CD4-positive, alpha-beta memory T cell (primary cell): ENCODE data around the gene DPH5. TPM values are rescaled to one million over a fixed set of nuclear protein-coding genes. Genes with fewer than 3 reads are reported as not detected.
"Not testable (repeated sequence)": the region's sequence is repeated elsewhere in the genome, so short reads cannot be mapped to it uniquely, and the experiment has no call there.

Experiments used
- CTCF ChIA-PET: fragments of 350-600 bp; sonication (Branson Sonifier 250); formaldehyde crosslinking; loops from one replicate; lab custom pipeline; 2021; ENCODE audit warnings: inconsistent platforms; ENCODE audit not compliant: partially characterized antibody; lab: Charles Lee
- POLR2A ChIA-PET: fragments of 350-600 bp; sonication (Branson Sonifier 250); formaldehyde crosslinking; loops from one replicate; lab custom pipeline; 2021; ENCODE audit not compliant: partially characterized antibody; lab: Charles Lee
- DNase-seq, 5 donors: peaks; one replicate each; pipeline versions ENCODE4 v3.0.0 to v3.0.0-alpha.2; 2020 to 2022; ENCODE audit warnings: mixed read lengths in 1 of 5
- H3K27ac ChIP-seq: one replicate; pipeline ENCODE4 v1.7.0; 2013; ENCODE audit warnings: low read depth, low read length
- H3K27me3 ChIP-seq: 2 replicates; pipeline ENCODE4 v1.7.0; 2013; ENCODE audit warnings: mild to moderate bottlenecking, low read length, moderate library complexity; ENCODE audit not compliant: insufficient read depth
- H3K36me3 ChIP-seq: 2 replicates; pipeline ENCODE4 v1.7.0; 2013; ENCODE audit warnings: mild to moderate bottlenecking, low read length, moderate library complexity; ENCODE audit not compliant: insufficient read depth
- H3K4me1 ChIP-seq: 2 replicates; pipeline ENCODE4 v1.7.0; 2013; ENCODE audit warnings: mild to moderate bottlenecking, low read length, moderate library complexity; ENCODE audit not compliant: insufficient read depth
- H3K4me3 ChIP-seq, 2 donors: one replicate each; pipeline ENCODE4 v1.7.0; 2013; ENCODE audit warnings: low read length in 2 of 2, mild to moderate bottlenecking in 1 of 2
- H3K9me3 ChIP-seq, 2 donors: one replicate each; pipeline ENCODE4 v1.7.0; 2013; ENCODE audit warnings: low read length in 2 of 2, control low read depth in 1 of 2; ENCODE audit not compliant: control insufficient read depth in 1 of 2
- H3K27ac Mint-ChIP-seq, 7 donors: one replicate each; pipeline ENCODE4 v1.8.0; 2020 to 2021; ENCODE audit warnings: mixed read lengths in 7 of 7, mild to moderate bottlenecking in 6 of 7, inconsistent platforms in 3 of 7, moderate library complexity in 3 of 7
- H3K27me3 Mint-ChIP-seq, 2 donors: one replicate each; pipeline ENCODE4 v1.8.0; 2020 to 2021; ENCODE audit warnings: mixed read lengths in 2 of 2
- H3K36me3 Mint-ChIP-seq, 2 donors: one replicate each; pipeline ENCODE4 v1.8.0; 2020 to 2021; ENCODE audit warnings: mixed read lengths in 2 of 2, inconsistent platforms in 1 of 2, mild to moderate bottlenecking in 1 of 2
- H3K4me1 Mint-ChIP-seq, 4 donors: one replicate each; pipeline ENCODE4 v1.8.0; 2020 to 2021; ENCODE audit warnings: mixed read lengths in 4 of 4, mild to moderate bottlenecking in 1 of 4
- H3K4me3 Mint-ChIP-seq, 8 donors: one replicate each; pipeline ENCODE4 v1.8.0; 2020 to 2021; ENCODE audit warnings: mixed read lengths in 8 of 8, mild to moderate bottlenecking in 7 of 8, moderate library complexity in 6 of 8, inconsistent platforms in 3 of 8
- H3K9me3 Mint-ChIP-seq, 8 donors: one replicate each; pipeline ENCODE4 v1.8.0; 2020 to 2021; ENCODE audit warnings: mixed read lengths in 8 of 8, mild to moderate bottlenecking in 5 of 8, inconsistent platforms in 3 of 8, moderate library complexity in 1 of 8
- intact Hi-C: fragments of 100-400 bp; cut with micrococcal nuclease; formaldehyde crosslinking; loops from one replicate; pipeline ENCODE4 v1.15.1; 2023
- polyA plus RNA-seq, 2 donors: library from polyadenylated mRNA; unstranded; fragments of 300-500 nt; fragmentation: Illumina TruSeq; gene quantifications; one replicate each; pipeline ENCODE4 v1.2.3, GENCODE V29; 2021
- total RNA-seq, 2 experiments: library from RNA; stranded (reverse); gene quantifications; one replicate each; pipeline ENCODE4 v1.2.3, GENCODE V29; 2021

Gene DPH5, protein sequence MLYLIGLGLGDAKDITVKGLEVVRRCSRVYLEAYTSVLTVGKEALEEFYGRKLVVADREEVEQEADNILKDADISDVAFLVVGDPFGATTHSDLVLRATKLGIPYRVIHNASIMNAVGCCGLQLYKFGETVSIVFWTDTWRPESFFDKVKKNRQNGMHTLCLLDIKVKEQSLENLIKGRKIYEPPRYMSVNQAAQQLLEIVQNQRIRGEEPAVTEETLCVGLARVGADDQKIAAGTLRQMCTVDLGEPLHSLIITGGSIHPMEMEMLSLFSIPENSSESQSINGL
- 10 to 100 TPM; 49.3 to 58.3 TPM for total RNA-seq
- polyA plus RNA-seq, result 10 to 100 TPM; 39.1 to 51.6 TPM

DNA sequence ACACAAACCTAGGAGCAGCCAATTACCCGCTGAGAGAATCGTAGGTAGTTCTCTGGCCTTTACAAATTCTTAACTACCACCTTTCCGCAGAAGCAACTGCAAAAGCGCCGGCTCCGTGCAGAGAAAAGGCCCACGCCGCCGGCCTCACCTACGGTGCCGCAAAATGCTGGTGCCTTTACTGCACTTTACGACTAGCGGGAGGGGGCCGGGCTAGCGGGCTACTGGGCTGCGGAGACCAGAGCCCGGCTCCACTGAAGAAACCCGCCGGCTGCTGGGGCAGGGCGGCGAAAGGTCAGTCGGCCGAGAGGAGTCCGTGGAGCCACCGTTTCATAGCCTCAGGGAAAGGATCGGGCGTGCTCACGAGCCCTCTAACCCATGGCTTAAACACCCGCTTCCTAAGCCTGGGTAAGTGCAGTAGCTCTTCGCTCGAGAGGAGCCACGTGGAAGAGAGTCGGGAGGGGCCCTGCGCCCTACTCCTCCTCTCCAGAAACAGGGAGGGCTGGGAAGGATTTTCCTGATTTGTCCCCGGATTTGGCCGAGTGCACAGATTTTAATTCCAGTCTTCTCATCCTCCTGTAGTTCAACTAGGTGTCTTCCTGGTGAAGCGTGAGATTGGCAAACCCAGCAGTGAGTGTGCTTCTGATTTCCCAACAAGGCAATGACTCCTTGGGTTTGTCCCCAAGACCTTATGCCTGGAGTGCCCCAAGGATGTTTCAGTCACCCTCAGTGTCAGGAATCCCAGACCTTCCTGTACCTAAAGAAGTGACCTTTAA lies at the start of gene DPH5:
Gene DPH5 (minus strand): TSS at position 128 of the 773 bp plus-strand sequence. CDS start 341 bp downstream, outside the sequence.
- Mint-ChIP-seq H3K27me3 (no peaks in the 10 kb centered on the region), H3K4me3 (peak within 1 kb of the TSS; percentile 85 to 99 (median 96)), H3K4me1 (peaks cover 46 to 81% (median 61%) of the 10 kb centered on the region in 4 donors), H3K9me3 (no peaks in the 10 kb centered on the region), H3K36me3 (peaks cover 24 to 34% of the 10 kb centered on the region in 2 donors), H3K27ac (peak within 1 kb of the TSS; percentile 96 to 99 (median 98))
- CTCF ChIA-PET, result interaction anchor here (0.8 to 2.5 kb wide), 7 partner anchors 10 to 332 kb away, joined by 3 to 8 read pairs (median 3); no protein-coding TSS in a partner anchor
- H3K36me3 ChIP-seq, result no peaks in the 10 kb centered on the region
- peak within 1 kb of the TSS; percentile 78 to 88 for H3K4me3 ChIP-seq
- no peaks in the 10 kb centered on the region for H3K27me3 ChIP-seq
- peaks cover 62% of the 10 kb centered on the region for H3K4me1 ChIP-seq
- POLR2A ChIA-PET, result interaction anchor here (0.6 to 6.3 kb wide), 20 partner anchors 9 to 262 kb away, joined by 3 to 77 read pairs (median 4); partner anchors contain the start of genes S1PR1 and SLC30A7
- DNase-seq, result peak; percentile 86 to 91 (median 87)
- H3K9me3 ChIP-seq, result no peaks in the 10 kb centered on the region
- H3K27ac ChIP-seq, result peak within 1 kb of the TSS; percentile 76
- intact Hi-C loops, result loop anchor here (1.0 to 5.0 kb wide), 8 partner anchors 17 to 263 kb away; no protein-coding TSS in a partner anchor

DNA sequence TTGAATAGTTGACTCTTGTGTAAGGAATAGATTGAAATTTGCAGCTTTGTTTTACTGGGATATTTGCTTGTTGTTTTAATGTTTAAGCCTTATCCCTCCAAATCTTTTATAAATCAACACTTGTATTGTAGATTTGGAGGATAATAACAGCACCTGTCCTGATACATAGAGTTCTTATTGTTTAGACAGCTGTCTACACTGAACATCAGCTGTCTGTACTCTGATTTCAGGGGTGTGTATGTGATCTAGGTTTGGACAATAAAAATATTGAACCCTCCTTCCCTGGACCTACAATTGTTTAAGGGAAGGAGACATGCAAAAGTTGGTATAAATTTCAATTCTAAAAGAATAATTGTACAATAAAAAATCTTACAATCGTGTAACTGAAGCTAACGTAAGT lies 48.3 kb upstream of the DPH5 start:
- H3K27me3 Mint-ChIP-seq, result no peaks in the 10 kb centered on the region
- no peak overlapping the region for H3K4me3 ChIP-seq
- DNase-seq, result no peak
- H3K9me3 Mint-ChIP-seq, result peaks cover 0 to 1% (median 0%) of the 10 kb centered on the region in 8 donors
- no peaks in the 10 kb centered on the region for H3K27me3 ChIP-seq
- ChIA-PET CTCF (interaction anchor here (0.8 to 1.0 kb wide), 2 partner anchors 10 to 217 kb away, joined by 3 read pairs; no protein-coding TSS in a partner anchor), POLR2A (interaction anchor here (1.5 kb wide), 1 partner anchor 10 kb away, joined by 3 read pairs; no protein-coding TSS in a partner anchor)
- no peak overlapping the region for H3K4me3 Mint-ChIP-seq
- H3K27ac Mint-ChIP-seq, result no peak overlapping the region
- no peaks in the 10 kb centered on the region for H3K36me3 ChIP-seq
- no peaks in the 10 kb centered on the region for H3K9me3 ChIP-seq
- intact Hi-C loops, result no loop called here
- H3K4me1 ChIP-seq, result peaks cover 6% of the 10 kb centered on the region
- H3K27ac ChIP-seq, result no peak overlapping the region
- H3K4me1 Mint-ChIP-seq, result peaks cover 6 to 27% (median 20%) of the 10 kb centered on the region in 4 donors
- peaks cover 14 to 30% of the 10 kb centered on the region in 2 donors for H3K36me3 Mint-ChIP-seq

DNA sequence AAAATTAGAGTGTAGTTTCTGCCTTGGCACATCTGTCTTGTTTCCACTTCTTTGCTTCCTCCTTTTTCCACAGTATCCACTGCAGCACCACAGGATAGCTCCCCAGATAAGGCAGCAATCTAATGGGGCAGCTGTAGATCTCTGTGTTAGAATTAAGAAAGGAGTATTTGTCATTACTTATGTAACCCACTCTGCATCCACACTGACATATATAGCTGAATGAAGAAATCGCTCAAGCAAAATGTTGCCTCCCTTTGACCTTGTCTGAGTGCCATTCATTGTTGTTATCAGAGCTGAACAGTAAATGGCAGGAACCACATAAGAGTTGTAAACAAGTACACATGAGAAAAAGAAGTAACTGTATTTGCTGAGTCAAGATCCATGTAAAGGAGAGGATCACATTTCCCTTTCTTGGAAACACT lies 45.9 kb upstream of the DPH5 start:
- intact Hi-C loops, result no loop called here
- no peak overlapping the region for H3K4me3 ChIP-seq
- no peaks in the 10 kb centered on the region for H3K36me3 ChIP-seq
- H3K4me1 Mint-ChIP-seq, result peaks cover 20 to 44% (median 28%) of the 10 kb centered on the region in 4 donors
- ChIA-PET CTCF (interaction anchor here (1.7 kb wide), 1 partner anchor 9 kb away, joined by 4 read pairs; no protein-coding TSS in a partner anchor), POLR2A (no interaction called here)
- peak overlapping the region in 3 of 7 donors; percentile 37 to 43 (median 39) for H3K27ac Mint-ChIP-seq
- peak overlapping the region in 1 of 8 donors; percentile 29 for H3K4me3 Mint-ChIP-seq
- H3K4me1 ChIP-seq, result peaks cover 21% of the 10 kb centered on the region
- DNase-seq, result no peak
- H3K36me3 Mint-ChIP-seq, result peaks cover 6 to 17% of the 10 kb centered on the region in 2 donors
- no peaks in the 10 kb centered on the region for H3K9me3 ChIP-seq
- H3K27me3 ChIP-seq, result no peaks in the 10 kb centered on the region
- H3K9me3 Mint-ChIP-seq, result peaks cover 0 to 3% (median 0%) of the 10 kb centered on the region in 8 donors
- H3K27ac ChIP-seq, result no peak overlapping the region
- no peaks in the 10 kb centered on the region for H3K27me3 Mint-ChIP-seq

DNA sequence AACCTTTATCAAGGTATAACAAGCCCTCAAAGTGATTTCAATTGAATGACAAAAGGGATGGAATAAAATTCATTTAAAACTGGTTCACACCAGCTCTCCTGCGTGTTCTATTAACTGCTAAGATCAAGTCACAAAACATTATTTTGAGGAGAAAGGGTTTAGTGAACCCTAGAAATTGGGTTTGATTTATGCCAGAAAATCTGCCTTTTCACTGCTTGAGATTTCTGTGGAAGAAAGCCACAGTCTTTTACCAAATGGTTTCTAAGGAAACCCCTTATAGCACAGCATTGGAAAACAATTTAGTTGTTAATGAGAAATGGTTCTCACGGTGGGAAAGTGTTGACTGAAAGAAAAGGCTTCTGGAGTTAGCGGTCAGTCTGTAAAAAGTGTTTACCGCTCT lies 43.6 kb upstream of the DPH5 start:
- Histone ChIP-seq H3K4me3 (no peak overlapping the region), H3K27ac (no peak overlapping the region), H3K27me3 (no peaks in the 10 kb centered on the region), H3K9me3 (no peaks in the 10 kb centered on the region), H3K36me3 (no peaks in the 10 kb centered on the region), H3K4me1 (peaks cover 37% of the 10 kb centered on the region)
- intact Hi-C loops, result loop anchor here (5.0 kb wide), 1 partner anchor 43 kb away; no protein-coding TSS in a partner anchor
- H3K36me3 Mint-ChIP-seq, result peaks cover 2 to 9% of the 10 kb centered on the region in 2 donors
- H3K27ac Mint-ChIP-seq, result peak overlapping the region in 3 of 7 donors; percentile 9 to 35 (median 32)
- H3K27me3 Mint-ChIP-seq, result no peaks in the 10 kb centered on the region
- CTCF ChIA-PET, result no interaction called here
- H3K9me3 Mint-ChIP-seq, result peaks cover 0 to 4% (median 0%) of the 10 kb centered on the region in 8 donors
- POLR2A ChIA-PET, result interaction anchor here (0.6 kb wide), 1 partner anchor 126 kb away, joined by 3 read pairs; no protein-coding TSS in a partner anchor
- H3K4me1 Mint-ChIP-seq, result peaks cover 31 to 64% (median 42%) of the 10 kb centered on the region in 4 donors
- no peak overlapping the region for H3K4me3 Mint-ChIP-seq
- DNase-seq, result no peak

DNA sequence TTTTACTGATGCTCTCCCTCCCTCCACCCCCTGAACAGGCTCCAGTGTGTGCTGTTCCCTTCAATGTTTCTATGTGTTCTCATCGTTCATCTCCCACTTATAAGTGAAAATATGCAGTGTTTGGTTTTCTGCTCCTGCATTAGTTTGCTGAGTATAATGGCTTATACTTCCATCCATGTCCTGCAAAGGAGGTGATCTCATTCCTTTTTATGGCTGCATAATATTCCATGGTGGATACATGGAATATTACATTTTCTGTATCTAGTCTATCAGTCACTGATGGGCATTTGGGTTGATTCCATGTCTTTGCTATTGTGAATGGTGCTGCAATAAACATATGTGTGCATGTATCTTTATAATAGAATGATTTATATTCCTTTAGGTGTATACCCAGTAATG lies 41.4 kb upstream of the DPH5 start:
- not testable (repeated sequence) for H3K36me3 Mint-ChIP-seq, H3K27me3 ChIP-seq, H3K27me3 Mint-ChIP-seq, H3K4me3 ChIP-seq, DNase-seq, H3K9me3 ChIP-seq, H3K9me3 Mint-ChIP-seq, H3K36me3 ChIP-seq, H3K27ac ChIP-seq
- Mint-ChIP-seq H3K27ac (peak overlapping the region in 6 of 7 donors; percentile 53 to 91 (median 82)), H3K4me1 (peaks cover 36 to 68% (median 48%) of the 10 kb centered on the region in 4 donors), H3K4me3 (peak overlapping the region in 4 of 8 donors; percentile 11 to 41 (median 28))
- ChIA-PET CTCF (interaction anchor here (0.8 to 1.0 kb wide), 2 partner anchors 42 to 224 kb away, joined by 3 read pairs; no protein-coding TSS in a partner anchor), POLR2A (interaction anchor here (0.6 to 1.0 kb wide), 3 partner anchors 41 to 139 kb away, joined by 3 read pairs; no protein-coding TSS in a partner anchor)
- peaks cover 43% of the 10 kb centered on the region for H3K4me1 ChIP-seq
- intact Hi-C loops, result loop anchor here (2.0 to 5.0 kb wide), 2 partner anchors 14 to 45 kb away; no protein-coding TSS in a partner anchor

DNA sequence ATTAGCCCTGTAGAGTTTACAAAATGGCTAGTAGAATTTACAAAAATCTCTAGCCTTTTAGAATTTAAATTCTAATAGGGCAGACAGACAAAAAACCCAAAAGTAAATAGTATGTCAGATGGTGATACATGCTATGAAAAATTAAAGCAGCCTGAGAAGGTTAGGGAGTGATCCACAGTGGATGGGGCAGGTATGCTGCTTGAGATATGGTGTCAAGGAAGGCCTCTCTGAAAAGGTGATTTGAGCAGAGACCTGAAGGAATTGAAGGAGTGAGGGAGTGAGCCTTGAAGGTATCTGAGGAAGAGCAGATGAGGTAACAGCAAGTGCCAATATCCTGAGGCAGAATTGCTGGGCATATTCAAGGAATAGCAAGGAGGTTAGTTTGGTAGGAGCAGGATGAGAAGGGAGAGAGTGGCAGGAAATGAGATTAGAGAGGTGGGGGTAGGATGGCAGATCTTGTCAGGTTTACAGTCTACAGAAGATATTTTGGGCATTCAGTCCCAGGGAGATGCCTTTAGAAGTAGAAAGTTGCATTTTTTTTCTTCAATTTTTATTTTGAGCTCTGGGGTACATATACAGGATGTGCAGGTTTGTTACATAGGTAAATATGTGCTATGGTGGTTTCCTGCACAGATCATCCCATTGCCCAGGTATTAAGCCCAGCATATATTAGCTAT lies 40.8 kb upstream of the DPH5 start:
- Mint-ChIP-seq H3K27ac (peak overlapping the region; percentile 69 to 91 (median 81)), H3K36me3 (peaks cover 5 to 6% of the 10 kb centered on the region in 2 donors), H3K4me3 (peak overlapping the region; percentile 4 to 64 (median 36)), H3K27me3 (no peaks in the 10 kb centered on the region), H3K9me3 (peaks cover 0 to 4% (median 0%) of the 10 kb centered on the region in 8 donors), H3K4me1 (peaks cover 36 to 63% (median 46%) of the 10 kb centered on the region in 4 donors)
- Histone ChIP-seq H3K4me3 (no peak overlapping the region), H3K27me3 (no peaks in the 10 kb centered on the region), H3K4me1 (peaks cover 43% of the 10 kb centered on the region), H3K27ac (no peak overlapping the region), H3K36me3 (no peaks in the 10 kb centered on the region), H3K9me3 (no peaks in the 10 kb centered on the region)
- POLR2A ChIA-PET, result interaction anchor here (0.6 to 1.1 kb wide), 4 partner anchors 40 to 172 kb away, joined by 3 to 4 read pairs (median 3); no protein-coding TSS in a partner anchor
- CTCF ChIA-PET, result interaction anchor here (0.8 to 1.0 kb wide), 2 partner anchors 42 to 224 kb away, joined by 3 read pairs; no protein-coding TSS in a partner anchor
- no peak for DNase-seq
- intact Hi-C loops, result loop anchor here (2.0 to 5.0 kb wide), 2 partner anchors 14 to 46 kb away; no protein-coding TSS in a partner anchor
